ENCODE results near the gene COASY.
A peak's percentile ranks its signal among the peaks of the same experiment; 100 is the strongest.
"Not testable (repeated sequence)": the region's sequence is repeated elsewhere in the genome, so short reads cannot be mapped to it uniquely, and the experiment has no call there.

Gene COASY

DNA sequence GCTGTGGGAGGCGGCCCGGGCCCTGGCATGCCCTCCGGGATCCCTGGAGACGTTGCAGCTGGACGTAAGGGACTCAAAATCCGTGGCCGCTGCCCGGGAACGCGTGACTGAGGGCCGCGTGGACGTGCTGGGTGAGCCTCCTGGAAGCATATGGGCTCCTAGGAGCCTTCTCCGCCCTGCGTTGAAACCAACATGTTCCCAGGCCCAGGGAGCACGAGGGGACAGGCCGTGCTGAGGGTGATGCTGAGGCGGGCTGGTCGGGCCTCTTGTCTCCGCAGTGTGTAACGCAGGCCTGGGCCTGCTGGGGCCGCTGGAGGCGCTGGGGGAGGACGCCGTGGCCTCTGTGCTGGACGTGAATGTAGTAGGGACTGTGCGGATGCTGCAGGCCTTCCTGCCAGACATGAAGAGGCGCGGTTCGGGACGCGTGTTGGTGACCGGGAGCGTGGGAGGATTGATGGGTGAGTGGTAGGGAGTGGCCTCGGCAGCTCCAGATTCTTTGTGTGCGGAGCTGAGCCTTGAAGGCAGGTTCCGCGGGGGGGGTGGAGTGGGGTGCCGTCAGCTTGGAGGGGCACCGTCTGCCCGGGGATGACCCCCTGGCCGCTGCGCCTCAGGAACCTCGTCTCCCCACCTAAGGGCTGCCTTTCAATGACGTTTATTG lies 8.7 kb upstream of the COASY start:
- DNase-seq (ENCODE audit: low read depth), result no peak

- DNase-seq (ENCODE audit: low read depth), result no peak
These were observed 8.1 kb upstream of the COASY start for GRCh38 chr17:42553866-42554249.

- no peak for DNase-seq (ENCODE audit: low read depth)
These were observed 7.5 kb upstream of the COASY start for GRCh38 chr17:42554250-42555121.

- DNase-seq (ENCODE audit: low read depth), result no peak
These were observed 6.8 kb upstream of the COASY start for GRCh38 chr17:42555122-42555622.

- DNase-seq (ENCODE audit: low read depth), result not testable (repeated sequence)
These were observed 5.9 kb upstream of the COASY start for GRCh38 chr17:42555961-42556617.

DNA sequence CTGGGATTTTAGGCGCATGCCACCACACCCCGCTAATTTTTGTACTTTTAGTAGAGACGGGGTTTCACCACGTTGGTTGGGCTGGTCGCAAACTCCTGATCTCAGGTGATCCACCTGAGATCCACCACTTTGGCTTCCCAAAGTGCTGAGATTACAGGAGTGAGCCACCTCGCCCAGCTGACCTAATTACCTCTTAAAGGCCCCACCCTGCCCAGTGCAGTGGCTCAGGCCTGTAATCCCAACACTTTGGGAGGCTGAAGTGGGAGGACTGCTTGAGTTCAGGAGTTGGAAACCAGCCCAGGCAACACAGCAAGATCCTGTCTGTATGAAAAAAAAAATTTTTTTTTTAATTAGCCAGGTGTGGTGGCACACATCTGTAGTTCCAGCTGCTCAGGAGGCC lies 2.9 kb upstream of the COASY start:
- no peak for DNase-seq (ENCODE audit: low read depth)

- DNase-seq (ENCODE audit: low read depth), result no peak
These were observed 1.7 kb upstream of the COASY start for GRCh38 chr17:42560246-42560645.

GRCh38 chr17:42562388-42563142 lies 617 bp downstream of the COASY start:
- DNase-seq (ENCODE audit: low read depth), result no peak

- no peak for DNase-seq (ENCODE audit: low read depth)
These were observed 1.2 kb downstream of the COASY start for GRCh38 chr17:42563143-42563509.

- DNase-seq (ENCODE audit: low read depth), result no peak
These were observed 1.6 kb downstream of the COASY start for GRCh38 chr17:42563543-42563942.

- no peak for DNase-seq (ENCODE audit: low read depth)
These were observed 2.0 kb downstream of the COASY start for GRCh38 chr17:42563950-42564349.

- DNase-seq (ENCODE audit: low read depth), result no peak
These were observed 3.0 kb downstream of the COASY start for GRCh38 chr17:42564815-42565522.

GRCh38 chr17:42565523-42566214 lies 3.7 kb downstream of the COASY start:
- no peak for DNase-seq (ENCODE audit: low read depth)

GRCh38 chr17:42566215-42566882 lies 4.4 kb downstream of the COASY start:
- no peak for DNase-seq (ENCODE audit: low read depth)

- DNase-seq (ENCODE audit: low read depth), result peak; percentile 22
These were observed 5.1 kb downstream of the COASY start, which contains the start of gene MLX for GRCh38 chr17:42566883-42567573. TSS of gene MLX (plus strand) at chr17:42567100. CDS start at chr17:42567125, 25 bp downstream.

GRCh38 chr17:42568341-42569111 lies 6.6 kb downstream of the COASY start:
- DNase-seq (ENCODE audit: low read depth), result no peak

DNA sequence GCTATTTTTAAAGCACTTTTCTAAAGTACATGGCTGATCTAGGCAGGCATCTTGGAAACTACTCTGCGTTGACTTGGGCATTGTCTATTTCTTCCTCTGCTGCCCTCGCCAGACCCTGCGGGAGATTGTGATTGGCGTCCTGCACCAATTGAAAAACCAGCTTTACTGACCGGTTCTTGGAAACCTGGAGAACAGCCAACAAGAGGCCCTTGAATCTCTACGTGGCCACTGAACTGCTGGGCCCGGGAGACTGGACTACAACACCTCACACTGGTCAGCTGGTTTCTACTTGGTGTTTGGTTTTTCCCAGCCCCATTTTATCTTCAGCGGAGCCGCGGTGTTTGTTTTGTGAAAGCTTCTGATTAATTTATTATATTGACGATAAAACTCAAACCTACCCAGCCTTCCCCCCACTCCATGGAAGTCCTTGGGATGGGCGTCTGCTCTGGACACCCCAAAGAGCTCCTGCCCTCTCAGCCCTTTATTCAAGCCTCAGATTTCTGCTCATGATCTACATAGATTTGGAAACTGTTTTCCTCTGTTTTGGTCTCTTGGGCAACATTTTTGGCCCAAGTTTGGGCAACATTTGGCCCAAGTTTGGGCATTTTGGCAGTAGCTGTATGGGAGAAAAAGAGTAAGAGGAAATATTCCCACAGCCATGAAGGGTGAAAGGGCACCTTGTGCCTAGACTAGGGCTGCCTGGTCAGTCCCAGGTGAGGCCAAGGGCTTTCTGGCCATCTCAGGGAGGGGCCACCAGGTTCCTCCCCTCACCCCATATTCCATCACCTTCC lies 9.7 kb downstream of the COASY start:
- DNase-seq (ENCODE audit: low read depth), result no peak

- no peak for DNase-seq (ENCODE audit: low read depth)
These were observed 11.1 kb downstream of the COASY start for GRCh38 chr17:42573095-42573494.

All from non-pigmented ciliary epithelial cell (primary cell).